Measurements from ENCODE around the gene TUBAL3.

TUBAL3 gene

GRCh38 chr10:5404208-5405041 lies at the start of gene TUBAL3:
Gene TUBAL3 (minus strand): TSS chr10:5404828. CDS start chr10:5404792, 36 bp downstream.
- DNase-seq: no peak

- DNase-seq: no peak
Measured at GRCh38 chr10:5453749-5454489, 49.3 kb upstream of the TUBAL3 start.

DNA sequence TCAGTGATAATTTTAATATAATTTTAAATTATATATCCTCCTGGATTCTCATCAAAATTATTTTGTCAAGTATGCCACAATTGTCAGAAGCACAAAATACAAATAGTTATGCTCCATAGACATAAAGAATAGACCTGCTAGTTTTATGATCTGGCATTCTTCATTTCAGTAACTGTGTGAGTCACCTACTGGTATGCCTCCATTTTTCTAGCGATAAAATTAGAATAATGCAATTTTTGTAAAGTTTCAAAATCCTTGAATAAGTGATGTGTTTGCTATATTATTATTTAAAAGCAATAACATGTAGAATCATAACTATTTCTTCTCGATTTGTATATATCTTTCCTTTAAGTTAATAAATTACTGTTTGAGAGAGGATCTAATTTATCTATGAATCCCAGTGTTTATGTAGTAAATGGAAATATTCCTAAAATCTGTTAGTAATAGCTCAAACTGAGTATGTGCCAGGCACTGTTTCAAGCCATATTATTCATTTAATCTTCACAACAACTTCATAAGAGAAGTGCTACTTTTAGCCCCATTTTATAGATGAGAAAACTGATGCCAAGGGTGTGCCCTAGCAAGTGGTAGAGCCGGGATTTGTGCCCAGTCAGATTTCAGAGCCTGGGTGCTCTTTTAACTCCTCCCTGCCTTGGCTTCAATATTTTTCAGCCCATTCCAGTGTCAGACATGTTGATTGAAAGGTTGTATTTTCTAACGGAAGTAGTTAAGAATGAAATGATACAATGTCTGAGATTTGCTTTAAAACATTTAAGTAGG lies 46.2 kb upstream of the TUBAL3 start:
- DNase-seq: no peak

GRCh38 chr10:5449823-5450222 lies 45.2 kb upstream of the TUBAL3 start:
- DNase-seq: no peak

DNA sequence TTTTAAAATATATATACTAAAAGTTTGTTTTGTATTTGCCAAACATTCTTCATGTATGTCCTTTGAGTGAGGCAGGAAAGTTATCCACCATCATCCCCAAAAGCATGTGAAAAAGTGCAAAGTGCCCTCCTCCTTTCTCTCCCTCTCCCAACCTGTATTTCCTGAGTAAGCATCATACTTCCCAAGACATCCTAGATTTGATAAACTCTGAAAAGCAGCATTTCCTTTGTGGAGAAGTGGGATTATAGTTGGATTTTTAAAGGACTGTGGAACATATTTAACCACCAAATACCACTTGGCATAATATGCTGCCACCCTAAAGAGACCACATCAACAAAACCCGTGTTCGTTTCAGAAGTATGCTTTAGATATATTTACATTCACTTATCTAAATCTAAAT lies 44.6 kb upstream of the TUBAL3 start:
- DNase-seq: no peak

- DNase-seq: no peak
Measured at GRCh38 chr10:5448333-5449001, 43.8 kb upstream of the TUBAL3 start.

- no peak for DNase-seq
Measured at GRCh38 chr10:5447611-5448071, 43.0 kb upstream of the TUBAL3 start.

DNA sequence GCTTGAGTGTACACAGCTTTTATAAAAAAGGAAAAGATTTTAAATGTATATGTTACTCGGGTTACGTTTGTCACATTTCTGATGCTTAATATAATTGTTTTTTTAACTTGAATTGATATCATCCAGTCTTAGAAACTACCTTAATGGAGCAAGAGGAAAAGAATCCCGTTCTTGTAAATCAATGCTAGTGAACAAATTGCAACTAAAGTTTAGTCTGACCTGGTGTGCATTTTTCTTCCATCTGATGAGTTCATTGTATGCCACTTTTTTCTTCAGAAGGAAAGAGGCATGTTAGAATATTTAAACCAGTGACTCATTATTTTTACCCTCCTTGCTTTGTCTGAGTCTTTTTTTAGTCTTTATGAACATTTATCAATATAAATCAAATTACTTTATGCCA lies 42.4 kb upstream of the TUBAL3 start:
- no peak for DNase-seq

DNA sequence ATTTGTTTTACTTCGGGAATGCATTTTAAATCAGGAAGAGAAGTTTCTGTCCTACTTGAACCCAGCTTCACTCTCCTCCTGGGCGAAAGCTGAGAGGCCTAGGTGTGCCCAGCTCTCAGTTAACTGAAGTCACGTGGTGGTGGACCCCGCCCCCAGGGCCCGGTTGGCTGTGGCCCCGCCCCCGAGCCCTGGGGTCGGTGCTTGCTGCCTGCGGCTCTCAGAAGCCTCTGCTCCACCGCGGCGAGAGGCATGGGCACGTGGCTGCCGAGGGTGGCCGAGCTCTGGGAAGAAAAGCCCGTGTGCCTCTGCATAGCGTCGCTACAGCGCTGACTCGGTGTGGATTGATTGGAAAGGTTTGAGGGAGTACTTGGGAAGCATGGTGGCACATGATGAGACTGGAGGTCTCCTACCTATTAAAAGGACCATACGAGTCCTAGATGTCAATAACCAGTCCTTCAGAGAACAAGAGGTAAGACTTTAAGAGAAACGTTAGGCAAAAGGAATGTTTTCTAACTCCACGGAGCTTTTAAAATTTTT lies 41.8 kb upstream of the TUBAL3 start:
- no peak for DNase-seq

- no peak for DNase-seq
Measured at GRCh38 chr10:5445006-5445405, 40.4 kb upstream of the TUBAL3 start.

- DNase-seq: no peak
Measured at GRCh38 chr10:5443429-5443828, 38.8 kb upstream of the TUBAL3 start.

GRCh38 chr10:5442990-5443370 lies 38.4 kb upstream of the TUBAL3 start:
- DNase-seq: no peak

DNA sequence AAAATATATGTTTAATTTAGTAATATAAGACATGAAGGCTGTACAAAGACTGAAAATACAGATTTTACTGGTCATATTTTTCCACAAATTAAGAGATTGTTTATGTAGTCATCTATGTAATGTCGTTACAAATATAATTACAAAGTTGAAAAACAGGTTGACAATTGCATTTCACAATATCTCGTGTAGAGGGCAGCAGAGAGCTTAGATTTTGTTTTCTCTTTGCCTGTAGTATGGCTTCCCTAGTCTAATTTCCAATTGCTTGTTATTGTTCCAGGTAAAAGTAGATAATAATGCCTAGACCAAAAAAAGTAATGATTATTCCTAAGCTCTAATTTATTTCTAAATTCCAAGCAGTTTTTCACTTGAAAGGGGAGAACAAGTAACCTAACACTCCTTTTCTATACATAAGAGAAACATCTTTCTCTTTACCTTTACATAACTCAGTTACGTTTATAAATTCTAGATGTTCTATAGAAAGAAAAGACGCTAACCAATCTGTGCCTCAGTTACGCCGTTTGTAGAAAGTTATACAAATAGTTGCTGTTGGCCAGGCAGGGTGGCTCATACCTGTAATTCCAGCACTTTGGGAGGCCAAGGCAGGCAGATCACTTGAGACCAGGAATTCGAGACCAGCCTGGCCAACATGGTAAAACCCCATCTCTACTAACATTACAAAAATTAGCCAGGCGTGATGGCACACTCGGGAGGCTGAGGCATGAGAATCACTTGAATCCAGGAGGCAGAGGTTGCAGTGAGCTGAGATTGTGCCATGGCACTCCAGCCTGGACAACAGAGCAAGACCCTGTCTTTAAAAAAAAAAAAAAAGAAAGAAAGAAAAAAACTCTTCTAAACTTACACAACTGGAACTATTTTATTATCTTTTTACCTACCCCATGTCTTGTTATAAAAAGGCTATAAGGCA lies 37.7 kb upstream of the TUBAL3 start:
- peak; percentile 58 for DNase-seq

GRCh38 chr10:5441106-5441505 lies 36.5 kb upstream of the TUBAL3 start:
- DNase-seq: no peak

DNA sequence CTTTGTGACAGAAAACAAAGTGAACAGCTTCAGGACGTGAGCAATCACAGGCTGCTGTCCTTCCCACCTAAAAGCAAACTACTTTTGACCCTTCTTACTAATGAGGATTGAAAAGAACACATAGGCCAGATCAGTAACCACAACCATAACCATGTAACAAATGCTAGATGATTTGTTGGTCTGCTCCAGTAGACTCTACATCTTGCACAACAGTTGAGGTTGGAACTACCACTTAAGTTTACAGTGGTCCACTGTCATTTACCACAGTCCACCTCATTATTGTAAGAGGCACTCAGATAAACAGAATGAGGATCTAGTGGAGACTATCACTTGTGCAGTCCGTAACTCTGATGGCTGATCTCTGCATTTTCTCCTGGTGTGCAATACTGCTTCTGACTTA lies 35.6 kb upstream of the TUBAL3 start:
- no peak for DNase-seq

- no peak for DNase-seq
Measured at GRCh38 chr10:5435328-5435727, 30.7 kb upstream of the TUBAL3 start.

DNA sequence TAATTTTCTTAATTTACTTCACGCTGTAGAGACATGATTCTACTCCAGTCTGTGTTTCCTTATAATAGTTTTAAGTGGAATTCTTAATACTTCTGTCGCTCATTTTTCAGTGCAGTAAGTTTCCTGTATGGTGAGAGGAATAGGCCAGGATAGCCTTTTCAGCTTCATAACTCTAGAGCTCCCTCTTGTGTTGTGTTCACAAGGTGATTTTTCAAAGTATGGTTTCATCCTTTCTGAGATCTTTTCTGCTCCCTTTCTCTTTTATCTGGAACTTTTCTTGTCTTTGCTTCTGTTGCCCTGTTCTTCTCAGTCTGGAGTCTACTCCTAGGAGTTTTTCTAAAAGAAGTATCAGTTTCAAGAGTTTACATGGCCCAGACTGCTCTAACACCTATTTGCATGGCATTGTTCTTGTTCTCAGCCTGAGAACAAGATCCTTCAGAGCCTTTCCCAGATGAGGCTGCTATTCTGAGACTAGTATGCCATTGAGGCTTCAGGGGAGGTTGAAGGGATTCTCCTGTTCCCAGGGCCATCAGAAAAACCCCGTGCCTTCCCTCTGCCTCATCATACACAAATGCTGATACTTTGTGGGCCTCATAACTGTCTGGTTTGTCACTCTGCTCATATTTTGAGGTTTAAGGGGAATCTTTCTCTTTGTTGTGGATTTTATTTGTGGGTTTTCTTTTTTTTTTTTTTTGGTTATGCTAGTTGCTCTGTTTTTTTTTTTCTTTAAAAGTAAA lies 29.6 kb upstream of the TUBAL3 start:
- peak; percentile 60 for DNase-seq

DNA sequence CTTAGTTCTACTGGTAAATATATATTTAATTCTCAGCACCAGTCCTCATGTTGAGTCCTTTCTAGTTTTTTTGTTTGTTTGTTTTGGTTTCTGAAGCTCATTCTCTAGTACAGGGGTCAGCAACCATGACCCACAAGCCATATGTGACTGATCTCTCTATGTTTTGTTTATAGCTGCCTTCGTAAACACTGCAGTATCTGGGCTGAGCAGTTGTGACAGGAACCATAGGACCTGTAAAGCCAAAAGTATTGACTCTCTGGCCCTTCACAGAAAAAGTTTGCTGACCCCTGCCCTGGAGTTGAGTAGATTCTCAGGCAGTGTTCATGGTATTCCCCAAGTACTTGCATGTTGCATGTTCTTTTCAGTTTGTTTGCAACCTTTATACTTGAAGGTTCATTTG lies 28.6 kb upstream of the TUBAL3 start:
- no peak for DNase-seq

DNA sequence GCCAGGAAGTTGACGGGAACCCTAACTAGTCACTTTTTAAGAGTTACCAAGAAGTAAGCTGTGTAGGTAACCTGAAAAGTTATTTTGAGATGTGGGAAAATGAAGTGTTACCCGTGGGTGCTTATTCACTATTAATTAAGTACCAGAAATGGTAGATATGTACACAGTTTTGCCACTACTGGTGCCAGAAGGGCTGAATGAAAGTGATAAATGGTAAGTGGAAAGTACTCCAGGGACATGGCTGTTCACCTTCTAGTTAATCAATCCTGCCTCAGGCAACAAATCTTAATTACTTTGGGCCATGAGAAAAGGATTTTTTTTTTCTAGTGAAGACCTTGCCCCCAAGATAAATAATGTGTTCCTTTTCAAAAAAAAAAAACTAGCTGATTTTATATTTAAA lies 23.5 kb upstream of the TUBAL3 start:
- DNase-seq: no peak

DNA sequence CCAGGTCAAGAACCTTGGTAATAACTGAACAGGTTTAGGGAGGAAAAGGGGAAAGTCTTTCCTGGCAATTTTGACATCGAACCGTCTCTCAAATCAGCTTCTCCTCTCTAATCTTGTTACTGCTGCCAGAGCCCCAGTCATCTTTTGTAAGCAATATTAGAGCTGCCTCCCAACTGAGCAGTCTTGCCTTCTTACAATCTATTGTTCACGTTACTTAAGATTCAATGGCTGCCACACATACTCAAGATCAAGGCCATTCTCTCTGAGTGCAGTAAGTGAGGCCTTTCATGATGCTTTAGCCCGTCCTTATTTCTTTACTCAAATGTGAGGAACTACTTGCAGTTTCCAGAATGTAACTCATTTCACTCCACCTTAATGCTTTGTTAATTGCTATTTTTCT lies 20.1 kb upstream of the TUBAL3 start:
- no peak for DNase-seq

DNA sequence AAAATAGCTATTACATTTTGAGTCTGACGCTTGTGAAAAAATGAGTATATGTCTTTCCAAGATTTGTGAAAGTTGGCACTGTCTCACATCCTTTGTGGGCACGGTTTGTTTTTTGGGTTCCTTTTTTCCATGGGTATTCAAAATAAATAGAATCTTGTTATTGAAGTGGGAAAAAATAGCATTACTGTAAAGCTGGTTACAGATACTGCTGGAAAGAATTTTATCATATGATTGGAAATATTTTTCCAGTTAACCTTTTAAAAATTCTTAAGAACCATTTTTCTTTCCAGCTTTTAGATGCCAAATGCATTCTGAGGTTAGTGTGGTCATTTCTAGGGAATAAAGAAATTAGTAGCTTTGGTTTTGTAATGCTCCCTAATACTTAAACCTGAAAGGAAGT lies 19.1 kb upstream of the TUBAL3 start:
- no peak for DNase-seq
